ENCODE measurements around the gene ATP10D. TPM values are rescaled to one million over a fixed set of nuclear protein-coding genes. Genes with fewer than 3 reads are reported as not detected.

Gene ATP10D
- total and polyA plus RNA-seq, 9 of the 15 experiments (the other 6 are each of a cell fraction or from before 2014, with no cell fraction given), result 0.10 to 0.36 (median 0.19) TPM; not detected in 1

DNA sequence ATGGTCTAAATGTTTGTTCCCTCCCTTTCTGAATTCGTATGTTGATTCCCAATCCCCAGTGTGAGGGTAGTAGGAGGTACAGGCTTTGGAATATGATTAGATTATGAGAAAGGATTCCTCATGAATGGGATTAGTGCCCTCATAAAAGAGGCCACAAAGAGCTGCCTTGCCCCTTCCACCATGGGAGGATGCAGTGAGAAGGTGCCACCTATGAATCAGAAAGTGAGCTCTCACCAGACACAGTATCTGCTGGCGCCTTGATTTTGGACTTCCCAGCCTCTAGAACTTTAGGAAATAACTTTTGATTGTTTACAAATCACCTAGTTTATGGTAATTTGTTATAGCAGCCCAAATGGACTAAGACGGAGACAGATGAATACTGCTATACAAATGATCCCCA is 3.6 kb downstream of the ATP10D start:
- Histone ChIP-seq H3K4me2 (ENCODE audit: insufficient read depth, low read length) (no peak overlapping the region), H3K4me1 (replicated peaks in 1 of 2; ENCODE audit: control insufficient read depth in 2 of 2, insufficient read depth in 2 of 2, low read length in 2 of 2) (peaks cover 3 to 6% of the 10 kb centered on the region in 2 experiments; a peak in 3 of 5 replicates), H3K9me3 (replicated peaks; ENCODE audit: control insufficient read depth, insufficient read depth, low read depth, low read length) (no peaks in the 10 kb centered on the region), H3K27ac (ENCODE audit: extremely low read depth, low read depth, low read length) (no peak overlapping the region), H3K4me3 (no peak overlapping the region), H4K20me1 (replicated peaks; ENCODE audit: control insufficient read depth, insufficient read depth, low read length) (no peaks in the 10 kb centered on the region), H2AFZ (ENCODE audit: low read depth, low read length) (no peak overlapping the region), H3K9ac (ENCODE audit: insufficient read depth in 1 of 2, low read depth in 2 of 2, low read length in 2 of 2) (no peak overlapping the region), H3K79me2 (ENCODE audit: control insufficient read depth, insufficient read depth, low read length) (no peaks in the 10 kb centered on the region), H3K36me3 (ENCODE audit: control insufficient read depth, insufficient read depth, low read length) (no peaks in the 10 kb centered on the region), H3K27me3 (ENCODE audit: control insufficient read depth in 2 of 2, insufficient read depth in 2 of 2, low read length in 2 of 2) (no peaks in the 10 kb centered on the region), H3K9me1 (ENCODE audit: control insufficient read depth, insufficient read depth, low read length) (no peaks in the 10 kb centered on the region)
- ATAC-seq, result no peak
- no TSS peak for BruUV-seq (replicated peaks)
- 0% methylated on average over 3 of the region's 3 CpGs for WGBS (ENCODE audit: insufficient coverage, low coverage, missing lambda C conversion rate)
- no peak for TF ChIP-seq SIN3A (IDR thresholded peaks at IDR 0.05; ENCODE audit: borderline replicate concordance in 2 of 2, control insufficient read depth in 1 of 2, low read depth in 2 of 2, low read length in 2 of 2)
- no peak for TF ChIP-seq MAFK (IDR thresholded peaks at IDR 0.05; ENCODE audit: low read length)
- no peak for TF ChIP-seq BCOR (IDR thresholded peaks at IDR 0.05)
- no peak for TF ChIP-seq JUNB (CRISPR knock-in tag; conservative IDR thresholded peaks at IDR 0.05)
- TF ChIP-seq, protein P1, sequence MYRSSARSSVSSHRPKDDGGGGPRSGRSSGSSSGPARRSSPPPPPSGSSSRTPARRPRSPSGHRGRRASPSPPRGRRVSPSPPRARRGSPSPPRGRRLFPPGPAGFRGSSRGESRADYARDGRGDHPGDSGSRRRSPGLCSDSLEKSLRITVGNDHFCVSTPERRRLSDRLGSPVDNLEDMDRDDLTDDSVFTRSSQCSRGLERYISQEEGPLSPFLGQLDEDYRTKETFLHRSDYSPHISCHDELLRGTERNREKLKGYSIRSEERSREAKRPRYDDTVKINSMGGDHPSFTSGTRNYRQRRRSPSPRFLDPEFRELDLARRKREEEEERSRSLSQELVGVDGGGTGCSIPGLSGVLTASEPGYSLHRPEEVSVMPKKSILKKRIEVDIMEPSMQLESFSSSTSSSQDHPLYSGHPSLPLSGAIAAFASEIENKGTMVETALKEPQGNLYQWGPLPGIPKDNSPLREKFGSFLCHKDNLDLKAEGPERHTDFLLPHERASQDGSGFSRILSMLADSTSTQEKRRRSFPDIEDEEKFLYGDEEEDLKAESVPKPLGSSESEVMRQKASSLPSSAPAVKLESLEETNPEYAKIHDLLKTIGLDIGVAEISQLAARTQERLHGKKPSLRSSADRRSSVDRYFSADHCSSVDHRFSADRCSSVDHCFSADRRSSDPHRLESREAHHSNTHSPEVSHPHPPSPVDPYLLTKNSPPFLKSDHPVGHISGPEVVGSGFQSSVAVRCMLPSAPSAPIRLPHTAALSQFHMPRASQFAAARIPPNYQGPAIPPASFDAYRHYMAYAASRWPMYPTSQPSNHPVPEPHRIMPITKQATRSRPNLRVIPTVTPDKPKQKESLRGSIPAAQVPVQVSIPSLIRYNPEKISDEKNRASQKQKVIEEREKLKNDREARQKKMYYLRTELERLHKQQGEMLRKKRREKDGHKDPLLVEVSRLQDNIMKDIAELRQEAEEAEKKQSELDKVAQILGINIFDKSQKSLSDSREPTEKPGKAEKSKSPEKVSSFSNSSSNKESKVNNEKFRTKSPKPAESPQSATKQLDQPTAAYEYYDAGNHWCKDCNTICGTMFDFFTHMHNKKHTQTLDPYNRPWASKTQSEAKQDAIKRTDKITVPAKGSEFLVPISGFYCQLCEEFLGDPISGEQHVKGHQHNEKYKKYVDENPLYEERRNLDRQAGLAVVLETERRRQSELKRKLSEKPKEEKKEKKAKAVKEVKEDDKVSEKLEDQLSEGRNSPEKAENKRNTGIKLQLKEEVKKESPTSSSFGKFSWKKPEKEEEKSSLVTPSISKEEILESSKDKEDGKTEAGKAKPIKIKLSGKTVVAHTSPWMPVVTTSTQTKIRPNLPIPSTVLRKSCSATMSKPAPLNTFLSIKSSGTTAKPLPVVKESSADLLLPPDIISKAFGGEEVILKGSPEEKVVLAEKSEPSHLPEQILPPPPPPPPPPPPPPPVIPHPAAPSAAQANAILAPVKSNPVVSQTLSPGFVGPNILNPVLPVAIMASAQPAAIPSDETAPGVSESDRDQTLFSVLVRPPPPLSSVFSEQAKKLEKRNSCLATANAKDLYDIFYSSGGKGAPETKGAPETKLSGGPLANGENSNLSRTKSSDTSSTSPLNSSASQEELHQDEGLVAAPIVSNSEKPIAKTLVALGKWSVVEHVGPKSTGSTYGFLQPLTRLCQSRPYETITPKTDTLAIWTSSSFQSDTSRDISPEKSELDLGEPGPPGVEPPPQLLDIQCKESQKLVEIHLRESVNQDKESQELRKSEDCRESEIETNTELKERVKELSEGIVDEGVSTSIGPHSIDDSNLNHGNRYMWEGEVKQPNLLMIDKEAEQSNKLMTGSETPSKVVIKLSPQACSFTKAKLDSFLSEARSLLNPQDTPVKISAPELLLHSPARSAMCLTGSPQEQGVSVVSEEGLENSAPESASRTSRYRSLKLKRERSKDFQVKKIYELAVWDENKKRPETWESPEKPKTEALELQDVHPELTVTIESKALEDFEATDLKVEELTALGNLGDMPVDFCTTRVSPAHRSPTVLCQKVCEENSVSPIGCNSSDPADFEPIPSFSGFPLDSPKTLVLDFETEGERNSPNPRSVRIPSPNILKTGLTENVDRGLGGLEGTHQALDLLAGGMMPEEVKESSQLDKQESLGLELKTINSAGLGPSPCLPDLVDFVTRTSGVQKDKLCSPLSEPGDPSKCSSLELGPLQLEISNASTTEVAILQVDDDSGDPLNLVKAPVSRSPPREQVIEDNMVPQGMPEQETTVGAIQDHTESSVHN (IDR thresholded peaks at IDR 0.05; ENCODE audit: borderline replicate concordance in 1 of 2, low read depth in 1 of 2), result no peak
- in situ Hi-C loops (cut with MboI), result no loop called here
- ChIA-PET POLR2A (interaction anchor here (0.7 kb wide), 1 partner anchor 1456 kb away, joined by 3 read pairs; no protein-coding TSS in a partner anchor), CTCF (ENCODE audit: low intra/inter-chr PET ratio) (no interaction called here)
- no peak for DNase-seq (ENCODE audit: extremely low read depth in 1 of 4, low spot score in 3 of 4)
- no peak for FAIRE-seq
- intact Hi-C loops (cut with micrococcal nuclease), result no loop called here
